Choroid plexus epithelial cell (primary cell): ENCODE data around the gene KCTD7.
"Not testable (repeated sequence)": the region's sequence is repeated elsewhere in the genome, so short reads cannot be mapped to it uniquely, and the experiment has no call there.

Experiments
- DNase-seq: peaks from one replicate; pipeline ENCODE4 v3.0.0-alpha.2; 2010; ENCODE audit warnings: low read depth
- H3K4me3 ChIP-seq: 2 replicates; pipeline ENCODE4 v1.5.1; 2011; ENCODE audit warnings: low read depth, mild to moderate bottlenecking, control low read depth, low read length, moderate library complexity
- CTCF ChIP-seq: conservative IDR thresholded peaks from 2 replicates; pipeline ENCODE4 v1.5.1; 2011; ENCODE audit warnings: low read depth, mild to moderate bottlenecking, control low read depth, inconsistent platforms, low read length, moderate library complexity

KCTD7 gene

GRCh38 chr7:66679633-66680244 lies 51.1 kb downstream of the KCTD7 start:
- H3K4me3 ChIP-seq, result no peak overlapping the region
- DNase-seq, result no peak
- no peak for TF ChIP-seq CTCF

DNA sequence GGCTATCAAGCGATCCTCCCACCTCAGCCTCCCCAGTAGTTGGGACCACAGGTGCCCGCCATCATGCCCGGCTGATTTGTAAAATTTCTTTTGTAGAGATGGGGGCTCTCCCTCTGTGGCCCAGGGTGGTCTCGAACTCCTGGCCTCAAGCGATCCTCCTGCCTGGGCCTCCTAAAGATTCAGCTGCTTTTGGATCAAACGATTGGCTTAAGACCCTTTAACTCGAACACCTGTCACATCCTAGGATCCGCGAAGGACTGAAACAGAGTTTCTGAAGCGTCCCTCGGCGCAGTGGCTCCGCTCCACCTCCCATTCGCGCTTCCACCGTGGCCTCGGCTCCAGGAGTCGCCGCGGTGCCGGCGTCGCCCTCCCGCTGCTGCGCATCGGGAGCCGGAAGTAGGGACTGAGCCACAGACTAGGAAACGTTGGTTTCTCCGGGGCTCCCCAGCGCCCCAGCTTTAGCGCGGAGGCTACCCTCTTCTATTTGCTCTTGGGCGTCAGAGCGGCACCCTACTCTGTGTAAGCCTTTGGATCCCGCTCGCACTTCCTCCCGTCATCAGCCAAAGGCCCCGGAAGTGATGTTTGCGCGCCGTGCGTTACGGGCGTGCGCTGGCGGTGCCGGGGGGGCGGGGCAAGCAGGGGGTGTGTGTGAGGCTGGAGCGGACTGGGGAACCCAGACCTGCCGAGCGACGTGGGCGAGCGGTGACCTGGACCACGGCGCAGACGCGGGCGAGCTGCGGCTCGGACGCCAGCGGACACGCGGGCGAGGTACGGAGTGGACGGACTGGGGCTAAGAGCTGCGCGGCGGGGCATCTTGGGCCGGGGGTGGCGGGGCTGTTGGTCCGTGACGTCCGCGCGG lies 53.0 kb downstream of the KCTD7 start:
- TF ChIP-seq CTCF, result no peak
- peak; percentile 96 for DNase-seq
- H3K4me3 ChIP-seq, result peak overlapping the region; percentile 90

- peak overlapping the region; percentile 90 for H3K4me3 ChIP-seq
- DNase-seq, result peak; percentile 22
- no peak for TF ChIP-seq CTCF
Measured at GRCh38 chr7:66682350-66683093, 53.8 kb downstream of the KCTD7 start.

DNA sequence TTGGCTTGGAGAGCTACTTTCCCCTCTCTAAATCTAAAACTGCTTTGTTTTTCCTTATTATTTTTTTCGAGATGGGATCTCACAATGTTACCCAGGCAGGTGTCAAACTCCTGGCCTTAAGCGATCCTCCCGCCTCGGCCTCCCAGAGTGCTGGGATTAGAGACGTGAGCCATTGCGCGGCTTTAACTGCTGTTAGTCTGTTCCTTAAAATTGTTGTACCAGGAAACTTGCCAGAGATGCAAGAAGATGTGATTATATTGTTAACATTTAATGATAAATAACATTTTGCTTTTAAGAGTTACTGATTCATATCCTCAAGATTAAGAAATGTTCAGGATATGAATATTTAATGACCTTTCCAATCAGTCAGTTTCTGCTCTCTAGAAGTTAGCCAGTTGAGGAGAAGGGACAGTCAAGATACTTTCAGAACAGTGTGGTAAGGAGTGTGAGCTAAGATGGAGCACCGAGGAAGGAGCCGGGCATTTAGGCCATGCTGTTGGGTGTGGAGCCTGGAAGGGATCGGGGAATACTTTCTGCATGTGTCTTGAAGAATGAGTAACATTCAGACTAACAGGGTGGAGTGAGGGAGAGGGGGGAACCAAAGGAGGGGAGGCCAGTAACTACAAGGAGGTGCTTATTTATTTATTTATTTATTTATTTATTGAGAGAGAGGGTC lies 54.6 kb downstream of the KCTD7 start:
- not testable (repeated sequence) for DNase-seq
- H3K4me3 ChIP-seq, result peak overlapping the region; percentile 90

DNA sequence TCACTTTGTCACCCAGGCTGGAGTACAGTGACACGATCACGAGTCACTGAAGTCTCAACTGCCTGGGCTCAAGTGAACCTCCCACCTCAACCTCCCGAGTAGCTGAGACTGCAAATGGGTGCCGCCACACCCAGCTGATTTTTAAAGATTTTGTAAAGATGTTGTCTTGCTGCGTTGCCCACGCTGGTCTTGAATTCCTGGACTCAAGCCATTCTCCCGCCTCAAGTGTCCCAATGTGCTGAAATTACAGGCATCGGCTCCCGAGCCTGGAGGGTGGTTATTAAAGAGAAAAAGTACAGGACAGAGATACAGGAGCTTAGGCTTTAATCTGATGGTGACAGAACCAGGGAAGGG lies 55.1 kb downstream of the KCTD7 start:
- DNase-seq, result no peak
- TF ChIP-seq CTCF, result no peak
- H3K4me3 ChIP-seq, result no peak overlapping the region

GRCh38 chr7:66685663-66686062 lies 57.0 kb downstream of the KCTD7 start:
- not testable (repeated sequence) for DNase-seq, H3K4me3 ChIP-seq

- no peak for TF ChIP-seq CTCF
- no peak for DNase-seq
Measured at GRCh38 chr7:66687186-66687585, 58.5 kb downstream of the KCTD7 start.

DNA sequence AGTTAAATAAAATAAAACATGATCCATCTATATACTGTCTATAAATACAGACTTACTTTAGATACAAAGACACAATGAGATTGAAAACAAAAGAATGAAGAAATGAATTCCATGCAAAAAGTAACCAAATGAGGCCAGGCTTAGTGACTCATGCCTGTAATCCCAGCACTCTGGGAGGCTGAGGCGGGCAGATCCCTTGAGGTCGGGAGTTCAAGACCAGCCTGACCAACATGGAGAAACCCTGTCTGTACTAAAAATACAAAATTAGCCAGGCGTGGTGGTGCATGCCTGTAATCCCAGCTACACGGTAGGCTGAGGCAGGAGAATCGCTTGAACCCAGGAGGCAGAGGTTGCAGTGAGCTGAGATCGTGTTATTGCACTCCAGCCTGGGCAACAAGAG lies 59.0 kb downstream of the KCTD7 start:
- DNase-seq, H3K4me3 ChIP-seq: not testable (repeated sequence)

More at GRCh38 chr7:66687186-66687585, 58.5 kb downstream of the KCTD7 start:
- no peak overlapping the region for H3K4me3 ChIP-seq
